GM23338 (cell line): Measurements from ENCODE around the gene PITPNC1. TPM values are rescaled to one million over a fixed set of nuclear protein-coding genes. Genes with fewer than 3 reads are reported as not detected.
A peak's percentile ranks its signal among the peaks of the same experiment; 100 is the strongest.

Experiments used
- ATAC-seq: fragments of 200-7000 bp; cut with Tn5 transposase; 3 replicates; pipeline ENCODE4 v1.9.1; 2020
- DNase-seq: peaks from one replicate; pipeline ENCODE4 v3.0.0-alpha.2; 2015; ENCODE audit warnings: low spot score
- H2AFZ ChIP-seq: fragments of 200-600 bp; sonication (generic); 2 replicates; pipeline ENCODE4 v1.8.0; 2016; ENCODE audit warnings: antibody characterized with exemption, mild to moderate bottlenecking, moderate library complexity
- H3F3A ChIP-seq: fragments of 200-600 bp; sonication (generic); replicated peaks from 2 replicates; pipeline ENCODE4 v1.8.0; 2017; ENCODE audit warnings: antibody characterized with exemption, mixed run types, low read depth
- H3K27ac ChIP-seq: fragments of 200-600 bp; sonication (generic); 2 replicates; pipeline ENCODE4 v1.6.1; 2016; ENCODE audit warnings: low read depth
- H3K27me3 ChIP-seq: fragments of 200-600 bp; sonication (generic); 2 replicates; pipeline ENCODE4 v1.8.0; 2016; ENCODE audit warnings: mild to moderate bottlenecking, mixed run types, moderate library complexity; ENCODE audit not compliant: insufficient read depth
- H3K36me3 ChIP-seq: fragments of 200-600 bp; sonication (generic); 2 replicates; pipeline ENCODE4 v1.8.0; 2016; ENCODE audit warnings: mild to moderate bottlenecking; ENCODE audit not compliant: insufficient read depth
- H3K4me1 ChIP-seq: fragments of 200-600 bp; sonication (generic); 2 replicates; pipeline ENCODE4 v1.8.0; 2016; ENCODE audit warnings: mild to moderate bottlenecking, moderate library complexity; ENCODE audit not compliant: insufficient read depth
- H3K4me2 ChIP-seq: fragments of 200-600 bp; sonication (generic); 2 replicates; pipeline ENCODE4 v1.7.1; 2017; ENCODE audit warnings: mixed run types
- H3K4me3 ChIP-seq: fragments of 200-600 bp; sonication (generic); 2 replicates; pipeline ENCODE4 v1.6.1; 2016; ENCODE audit warnings: mixed run types
- H3K79me2 ChIP-seq: fragments of 200-600 bp; sonication (generic); replicated peaks from 2 replicates; pipeline ENCODE4 v1.8.0; 2017; ENCODE audit warnings: mild to moderate bottlenecking; ENCODE audit not compliant: insufficient read depth
- H3K9me2 ChIP-seq: fragments of 200-600 bp; sonication (generic); 2 replicates; pipeline ENCODE4 v1.8.0; 2017; ENCODE audit not compliant: insufficient read depth
- H4K20me1 ChIP-seq: fragments of 200-600 bp; sonication (generic); replicated peaks from 2 replicates; pipeline ENCODE4 v1.8.0; 2017; ENCODE audit warnings: mild to moderate bottlenecking; ENCODE audit not compliant: insufficient read depth
- H3K27ac Mint-ChIP-seq: 2 replicates; pipeline ENCODE4 v1.8.0; 2020; ENCODE audit warnings: inconsistent platforms, mild to moderate bottlenecking, moderate library complexity, mixed read lengths
- H3K27me3 Mint-ChIP-seq: 3 replicates; pipeline ENCODE4 v1.8.0; 2022; ENCODE audit warnings: low read depth, mild to moderate bottlenecking, moderate library complexity, mixed read lengths, inconsistent platforms; ENCODE audit not compliant: insufficient read depth, poor library complexity
- H3K36me3 Mint-ChIP-seq: 3 replicates; pipeline ENCODE4 v1.8.0; 2021; ENCODE audit warnings: low read depth, mild to moderate bottlenecking, inconsistent platforms, moderate library complexity, mixed read lengths
- H3K4me1 Mint-ChIP-seq: 3 replicates; pipeline ENCODE4 v1.8.0; 2020; ENCODE audit warnings: mild to moderate bottlenecking, inconsistent platforms, mixed read lengths
- H3K4me3 Mint-ChIP-seq: 3 replicates; pipeline ENCODE4 v1.8.0; 2021; ENCODE audit warnings: moderate library complexity, mild to moderate bottlenecking, inconsistent platforms, mixed read lengths
- H3K9me3 Mint-ChIP-seq: 3 replicates; pipeline ENCODE4 v1.8.0; 2020; ENCODE audit warnings: moderate library complexity, mild to moderate bottlenecking, inconsistent platforms, mixed read lengths
- CREB1 ChIP-seq: fragments of 250-450 bp; sonication (Bioruptor Pico); IDR thresholded peaks from 2 replicates; pipeline ENCODE4 v1.5.0; 2020; ENCODE audit warnings: low read depth, mild to moderate bottlenecking, moderate library complexity
- EZH2 ChIP-seq: fragments of 200-600 bp; sonication (generic); IDR thresholded peaks from one replicate; pipeline ENCODE4 v1.8.0; 2017; ENCODE audit warnings: antibody characterized with exemption, mild to moderate bottlenecking, low read depth; ENCODE audit not compliant: unreplicated experiment
- EZH2phosphoT487 ChIP-seq: fragments of 200-600 bp; sonication (generic); IDR thresholded peaks from one replicate; pipeline ENCODE4 v1.8.1; 2018; ENCODE audit warnings: antibody characterized with exemption; ENCODE audit not compliant: unreplicated experiment
- JUNB ChIP-seq: IDR thresholded peaks from one replicate; pipeline ENCODE4 v1.6.1; 2016; ENCODE audit warnings: antibody characterized with exemption; ENCODE audit not compliant: unreplicated experiment
- NANOG ChIP-seq: IDR thresholded peaks from 2 replicates; pipeline ENCODE4 v1.6.1; 2016; ENCODE audit warnings: antibody characterized with exemption, borderline replicate concordance
- POLR2AphosphoS5 ChIP-seq: IDR thresholded peaks from 2 replicates; pipeline ENCODE4 v1.6.1; 2016; ENCODE audit warnings: antibody characterized with exemption, low read depth
- ZNF114 ChIP-seq: fragments of 250-450 bp; sonication (Bioruptor Pico); IDR thresholded peaks from 2 replicates; pipeline ENCODE4 v1.5.0; 2020; ENCODE audit warnings: mild to moderate bottlenecking, moderate library complexity
- ZNF331 ChIP-seq: fragments of 250-450 bp; sonication (Bioruptor Pico); IDR thresholded peaks from 2 replicates; pipeline ENCODE4 v1.5.0; 2020; ENCODE audit warnings: low read depth, mild to moderate bottlenecking, moderate library complexity
- polyA plus RNA-seq: library from polyadenylated mRNA; unstranded; fragments of >200 nt; fragmentation: Nextera tagmentation; extraction: Ambion mirVana; gene quantifications from 2 replicates; pipeline ENCODE4 v1.2.1, GENCODE V29; 2016
- total RNA-seq: library from RNA; depleted of rRNA; stranded (reverse); fragments of >200 nt; shearing (Covaris generic); gene quantifications from 2 replicates; pipeline ENCODE4 v1.2.3, GENCODE V29; 2014
- TF ChIP-seq, protein P1 (sequence below): IDR thresholded peaks from 2 replicates; pipeline ENCODE4 v1.6.1; 2016; ENCODE audit warnings: antibody characterized with exemption
- TF ChIP-seq, protein P2 (sequence below), 2 experiments: fragments of 200-600 bp in 1 of 2; sonication (generic) in 1 of 2; conservative IDR thresholded peaks; 2 replicates each; pipeline versions ENCODE4 v1.5.1 to v1.6.1; 2016 to 2017; ENCODE audit warnings: antibody characterized with exemption in 2 of 2, low read depth in 2 of 2, mild to moderate bottlenecking in 2 of 2, moderate library complexity in 1 of 2
- TF ChIP-seq, protein P3 (sequence below): IDR thresholded peaks from one replicate; pipeline ENCODE4 v1.6.1; 2018; ENCODE audit warnings: antibody characterized with exemption; ENCODE audit not compliant: unreplicated experiment

PITPNC1 gene
- total and polyA plus RNA-seq, 2 experiments from 2014 or later, result 23.0 to 32.6 TPM

DNA sequence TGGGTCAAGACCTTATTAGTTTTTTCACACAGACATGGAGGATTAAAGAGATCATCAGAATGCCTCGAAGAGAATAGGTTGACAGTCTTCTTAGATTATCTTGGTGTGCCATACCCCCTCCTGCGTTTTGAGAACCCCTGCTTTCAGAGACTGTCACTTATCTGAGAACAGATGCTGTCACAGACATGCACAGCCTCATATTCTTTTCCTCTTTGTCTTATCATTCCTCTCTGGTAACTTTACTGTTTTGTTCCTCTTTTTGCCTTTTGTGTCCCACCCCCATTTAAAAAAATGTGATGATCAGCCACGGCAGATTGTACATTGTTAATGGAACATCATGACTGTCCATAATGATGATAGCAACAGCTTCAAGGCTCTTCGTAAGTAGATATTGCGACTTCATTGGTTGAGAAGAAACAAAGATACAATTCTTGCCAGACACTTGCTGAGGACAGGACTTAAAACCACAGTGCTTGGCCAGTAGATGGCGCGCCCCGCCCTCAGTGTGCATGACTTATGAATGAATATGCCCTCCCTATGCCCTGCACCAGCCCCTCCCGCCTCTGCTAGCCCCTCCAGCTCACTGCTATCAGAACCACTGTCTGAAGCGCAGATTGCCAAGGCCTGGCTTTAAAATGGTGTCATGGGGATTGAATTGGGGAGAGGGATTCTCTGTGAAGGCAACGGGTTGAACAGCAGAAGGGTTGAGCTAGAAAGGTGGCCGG is 2.6 kb upstream of the PITPNC1 start:
- H3K27me3 Mint-ChIP-seq, result peaks cover 13% of the 10 kb centered on the region
- peak overlapping the region; percentile 82; the same call in 1 of the 2 replicates for H2AFZ ChIP-seq
- peaks cover 13% of the 10 kb centered on the region for H3K79me2 ChIP-seq
- no peak overlapping the region for H3K27ac Mint-ChIP-seq
- no peaks in the 10 kb centered on the region for H3K9me2 ChIP-seq
- peaks cover 6% of the 10 kb centered on the region; the same call in 2 of the 3 replicates for H3K9me3 Mint-ChIP-seq
- peaks cover 29% of the 10 kb centered on the region for H3K4me1 Mint-ChIP-seq
- H3K4me2 ChIP-seq, result peak overlapping the region; percentile 49; the same call in 1 of the 2 replicates
- TF ChIP-seq, protein P1, sequence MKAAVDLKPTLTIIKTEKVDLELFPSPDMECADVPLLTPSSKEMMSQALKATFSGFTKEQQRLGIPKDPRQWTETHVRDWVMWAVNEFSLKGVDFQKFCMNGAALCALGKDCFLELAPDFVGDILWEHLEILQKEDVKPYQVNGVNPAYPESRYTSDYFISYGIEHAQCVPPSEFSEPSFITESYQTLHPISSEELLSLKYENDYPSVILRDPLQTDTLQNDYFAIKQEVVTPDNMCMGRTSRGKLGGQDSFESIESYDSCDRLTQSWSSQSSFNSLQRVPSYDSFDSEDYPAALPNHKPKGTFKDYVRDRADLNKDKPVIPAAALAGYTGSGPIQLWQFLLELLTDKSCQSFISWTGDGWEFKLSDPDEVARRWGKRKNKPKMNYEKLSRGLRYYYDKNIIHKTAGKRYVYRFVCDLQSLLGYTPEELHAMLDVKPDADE, result no peak
- TF ChIP-seq, protein P2, sequence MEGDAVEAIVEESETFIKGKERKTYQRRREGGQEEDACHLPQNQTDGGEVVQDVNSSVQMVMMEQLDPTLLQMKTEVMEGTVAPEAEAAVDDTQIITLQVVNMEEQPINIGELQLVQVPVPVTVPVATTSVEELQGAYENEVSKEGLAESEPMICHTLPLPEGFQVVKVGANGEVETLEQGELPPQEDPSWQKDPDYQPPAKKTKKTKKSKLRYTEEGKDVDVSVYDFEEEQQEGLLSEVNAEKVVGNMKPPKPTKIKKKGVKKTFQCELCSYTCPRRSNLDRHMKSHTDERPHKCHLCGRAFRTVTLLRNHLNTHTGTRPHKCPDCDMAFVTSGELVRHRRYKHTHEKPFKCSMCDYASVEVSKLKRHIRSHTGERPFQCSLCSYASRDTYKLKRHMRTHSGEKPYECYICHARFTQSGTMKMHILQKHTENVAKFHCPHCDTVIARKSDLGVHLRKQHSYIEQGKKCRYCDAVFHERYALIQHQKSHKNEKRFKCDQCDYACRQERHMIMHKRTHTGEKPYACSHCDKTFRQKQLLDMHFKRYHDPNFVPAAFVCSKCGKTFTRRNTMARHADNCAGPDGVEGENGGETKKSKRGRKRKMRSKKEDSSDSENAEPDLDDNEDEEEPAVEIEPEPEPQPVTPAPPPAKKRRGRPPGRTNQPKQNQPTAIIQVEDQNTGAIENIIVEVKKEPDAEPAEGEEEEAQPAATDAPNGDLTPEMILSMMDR (conservative IDR thresholded peaks at IDR 0.05; ENCODE audit: low read depth in 2 of 2), result peak; percentile 90 to 97
- TF ChIP-seq JUNB (no peak), EZH2 (no peak)
- TF ChIP-seq, protein P3, sequence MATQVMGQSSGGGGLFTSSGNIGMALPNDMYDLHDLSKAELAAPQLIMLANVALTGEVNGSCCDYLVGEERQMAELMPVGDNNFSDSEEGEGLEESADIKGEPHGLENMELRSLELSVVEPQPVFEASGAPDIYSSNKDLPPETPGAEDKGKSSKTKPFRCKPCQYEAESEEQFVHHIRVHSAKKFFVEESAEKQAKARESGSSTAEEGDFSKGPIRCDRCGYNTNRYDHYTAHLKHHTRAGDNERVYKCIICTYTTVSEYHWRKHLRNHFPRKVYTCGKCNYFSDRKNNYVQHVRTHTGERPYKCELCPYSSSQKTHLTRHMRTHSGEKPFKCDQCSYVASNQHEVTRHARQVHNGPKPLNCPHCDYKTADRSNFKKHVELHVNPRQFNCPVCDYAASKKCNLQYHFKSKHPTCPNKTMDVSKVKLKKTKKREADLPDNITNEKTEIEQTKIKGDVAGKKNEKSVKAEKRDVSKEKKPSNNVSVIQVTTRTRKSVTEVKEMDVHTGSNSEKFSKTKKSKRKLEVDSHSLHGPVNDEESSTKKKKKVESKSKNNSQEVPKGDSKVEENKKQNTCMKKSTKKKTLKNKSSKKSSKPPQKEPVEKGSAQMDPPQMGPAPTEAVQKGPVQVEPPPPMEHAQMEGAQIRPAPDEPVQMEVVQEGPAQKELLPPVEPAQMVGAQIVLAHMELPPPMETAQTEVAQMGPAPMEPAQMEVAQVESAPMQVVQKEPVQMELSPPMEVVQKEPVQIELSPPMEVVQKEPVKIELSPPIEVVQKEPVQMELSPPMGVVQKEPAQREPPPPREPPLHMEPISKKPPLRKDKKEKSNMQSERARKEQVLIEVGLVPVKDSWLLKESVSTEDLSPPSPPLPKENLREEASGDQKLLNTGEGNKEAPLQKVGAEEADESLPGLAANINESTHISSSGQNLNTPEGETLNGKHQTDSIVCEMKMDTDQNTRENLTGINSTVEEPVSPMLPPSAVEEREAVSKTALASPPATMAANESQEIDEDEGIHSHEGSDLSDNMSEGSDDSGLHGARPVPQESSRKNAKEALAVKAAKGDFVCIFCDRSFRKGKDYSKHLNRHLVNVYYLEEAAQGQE, result no peak
- H3K27ac ChIP-seq, result no peak overlapping the region
- H3K27me3 ChIP-seq, result no peaks in the 10 kb centered on the region
- H3K36me3 ChIP-seq, result no peaks in the 10 kb centered on the region
- no peak overlapping the region for H3K4me3 Mint-ChIP-seq
- H4K20me1 ChIP-seq, result no peaks in the 10 kb centered on the region
- H3F3A ChIP-seq, result peaks cover 21% of the 10 kb centered on the region; the same call in 1 of the 2 replicates
- H3K4me1 ChIP-seq, result peaks cover 16% of the 10 kb centered on the region
- DNase-seq, result peak; percentile 91
- peaks cover 7% of the 10 kb centered on the region for H3K36me3 Mint-ChIP-seq
- ATAC-seq, result peak; percentile 34
- no peak overlapping the region for H3K4me3 ChIP-seq

DNA sequence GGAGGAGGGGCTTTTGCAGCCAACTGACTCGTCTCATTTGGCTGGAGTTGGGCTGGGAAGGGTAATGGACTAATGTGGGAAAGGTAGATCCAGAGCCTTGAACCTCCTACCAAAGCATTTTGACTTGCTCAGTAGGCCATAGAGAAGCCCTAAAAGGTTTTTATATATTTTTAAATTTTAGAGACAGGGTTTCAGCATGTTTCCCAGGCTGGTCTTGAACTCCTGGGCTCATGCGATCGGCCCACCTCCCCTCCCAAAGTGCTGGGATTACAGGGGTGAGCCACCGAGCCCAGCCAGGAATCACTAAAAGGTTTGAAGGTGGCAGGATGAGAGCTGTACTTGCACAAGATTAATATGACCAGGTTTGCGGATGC is 2.0 kb upstream of the PITPNC1 start:
- Histone ChIP-seq H3K36me3 (no peaks in the 10 kb centered on the region), H3K4me1 (peaks cover 16% of the 10 kb centered on the region), H3F3A (peaks cover 21% of the 10 kb centered on the region; the same call in 1 of the 2 replicates), H3K4me2 (peak overlapping the region; percentile 49; the same call in 1 of the 2 replicates), H3K9me2 (no peaks in the 10 kb centered on the region), H4K20me1 (no peaks in the 10 kb centered on the region), H3K79me2 (peaks cover 18% of the 10 kb centered on the region), H2AFZ (peak overlapping the region; percentile 82; the same call in 1 of the 2 replicates), H3K27ac (no peak overlapping the region), H3K4me3 (no peak overlapping the region), H3K27me3 (no peaks in the 10 kb centered on the region)
- H3K4me3 Mint-ChIP-seq, result peak overlapping the region; percentile 48; the same call in 1 of the 3 replicates
- peaks cover 12% of the 10 kb centered on the region for H3K36me3 Mint-ChIP-seq
- DNase-seq (no peak), ATAC-seq (no peak)
- H3K27ac Mint-ChIP-seq, result no peak overlapping the region
- H3K9me3 Mint-ChIP-seq, result peaks cover 9% of the 10 kb centered on the region; the same call in 2 of the 3 replicates
- peaks cover 15% of the 10 kb centered on the region for H3K27me3 Mint-ChIP-seq
- H3K4me1 Mint-ChIP-seq, result peaks cover 33% of the 10 kb centered on the region
- TF ChIP-seq NANOG (no peak), ZNF331 (CRISPR knock-in tag) (no peak), JUNB (no peak), POLR2AphosphoS5 (no peak), EZH2phosphoT487 (no peak), CREB1 (CRISPR knock-in tag) (no peak), EZH2 (no peak), ZNF114 (CRISPR knock-in tag) (no peak)
- TF ChIP-seq, protein P1, result no peak
- TF ChIP-seq, protein P2 (conservative IDR thresholded peaks at IDR 0.05; ENCODE audit: low read depth in 2 of 2), result no peak
